C4-2B (cell line): ENCODE measurements around the gene CASP1.

Experiments used
- CTCF ChIP-seq: fragments of 450-650 bp; conservative IDR thresholded peaks from 2 replicates; pipeline ENCODE4 v1.5.1; 2017; ENCODE audit warnings: mild to moderate bottlenecking
- ZFX ChIP-seq: fragments of 450-650 bp; IDR thresholded peaks from 2 replicates; pipeline ENCODE4 v1.6.1; 2017

GRCh38 chr11:105000167-105000566 is 34.8 kb downstream of the CASP1 start:
- TF ChIP-seq CTCF (no peak), ZFX (no peak)
